Cardiac muscle cell (in vitro differentiated cells and primary cell): ENCODE data around the gene ST3GAL3. TPM values are rescaled to one million over a fixed set of nuclear protein-coding genes. Genes with fewer than 3 reads are reported as not detected.
A peak's percentile ranks its signal among the peaks of the same experiment; 100 is the strongest.

Experiments
- DNase-seq, 2 donors: peaks; one replicate each; pipeline versions ENCODE4 v3.0.0 to v3.0.0-alpha.2; 2010 to 2017; ENCODE audit warnings: low read depth in 1 of 2, low spot score in 1 of 2
- H3K27ac ChIP-seq: fragments of 200-600 bp; sonication (generic); 2 replicates; pipeline ENCODE4 v1.5.1; 2016
- H3K27me3 ChIP-seq: fragments of 200-600 bp; sonication (generic); 2 replicates; pipeline ENCODE4 v1.6.0; 2016; ENCODE audit warnings: control low read depth
- H3K36me3 ChIP-seq: fragments of 200-600 bp; sonication (generic); 2 replicates; pipeline ENCODE4 v1.5.1; 2016; ENCODE audit warnings: control low read depth
- H3K4me1 ChIP-seq: fragments of 200-600 bp; sonication (generic); 2 replicates; pipeline ENCODE4 v1.8.1; 2017; ENCODE audit warnings: low read depth, mild to moderate bottlenecking, mixed run types
- H3K4me3 ChIP-seq: fragments of 200-600 bp; sonication (generic); 2 replicates; pipeline ENCODE4 v1.5.1; 2016; ENCODE audit warnings: mild to moderate bottlenecking
- H3K9me3 ChIP-seq: fragments of 200-600 bp; sonication (generic); 2 replicates; pipeline ENCODE4 v1.5.1; 2017; ENCODE audit warnings: low read depth, mild to moderate bottlenecking, control low read depth
- CTCF ChIP-seq: IDR thresholded peaks from 2 replicates; pipeline ENCODE4 v1.5.1; 2012; ENCODE audit warnings: low read depth, mild to moderate bottlenecking, low read length
- polyA plus RNA-seq: library from polyadenylated mRNA; unstranded; fragments of >200 nt; fragmentation: Nextera tagmentation; extraction: Ambion mirVana; gene quantifications from 2 replicates; pipeline ENCODE4 v1.2.1, GENCODE V29; 2016
- total RNA-seq: library from RNA; depleted of rRNA; stranded (reverse); fragments of >200 nt; gene quantifications from 2 replicates; pipeline ENCODE4 v1.2.3, GENCODE V29; 2016

The ST3GAL3 gene
- total RNA-seq (27.8 and 34.7 TPM in 2 replicates), polyA plus RNA-seq (35.6 and 35.7 TPM in 2 replicates)

GRCh38 chr1:43707190-43708001 lies at the start of gene ST3GAL3:
ST3GAL3 (plus strand) TSS chr1:43707536; CDS start chr1:43736263, 28,727 bp downstream.
- H3K4me1 ChIP-seq = peaks cover 6% of the 10 kb centered on the region
- H3K27me3 ChIP-seq = no peaks in the 10 kb centered on the region
- peak within 1 kb of the TSS; percentile 91 for H3K27ac ChIP-seq
- H3K4me3 ChIP-seq = peak within 1 kb of the TSS; percentile 88
- peaks cover 16% of the 10 kb centered on the region for H3K36me3 ChIP-seq
- DNase-seq = peak; percentile 95 to 96
- H3K9me3 ChIP-seq = no peaks in the 10 kb centered on the region
- TF ChIP-seq CTCF = no peak

GRCh38 chr1:43659212-43660166 lies 47.8 kb upstream of the ST3GAL3 start:
- no peak for DNase-seq
- H3K4me1 ChIP-seq = no peaks in the 10 kb centered on the region
- H3K9me3 ChIP-seq = no peaks in the 10 kb centered on the region
- no peaks in the 10 kb centered on the region for H3K27me3 ChIP-seq
- H3K36me3 ChIP-seq = peaks cover 65% of the 10 kb centered on the region
- H3K27ac ChIP-seq = no peak overlapping the region
- no peak for TF ChIP-seq CTCF
- H3K4me3 ChIP-seq = no peak overlapping the region

GRCh38 chr1:43660355-43660754 lies 47.0 kb upstream of the ST3GAL3 start:
- Histone ChIP-seq H3K4me1 (no peaks in the 10 kb centered on the region), H3K9me3 (no peaks in the 10 kb centered on the region), H3K27ac (no peak overlapping the region), H3K27me3 (no peaks in the 10 kb centered on the region), H3K36me3 (peaks cover 68% of the 10 kb centered on the region), H3K4me3 (no peak overlapping the region)
- no peak for DNase-seq
- TF ChIP-seq CTCF = no peak

GRCh38 chr1:43664369-43664768 lies 43.0 kb upstream of the ST3GAL3 start:
- H3K4me3 ChIP-seq = no peak overlapping the region
- no peaks in the 10 kb centered on the region for H3K4me1 ChIP-seq
- no peaks in the 10 kb centered on the region for H3K27me3 ChIP-seq
- no peak for DNase-seq
- H3K27ac ChIP-seq = no peak overlapping the region
- H3K9me3 ChIP-seq = no peaks in the 10 kb centered on the region
- TF ChIP-seq CTCF = no peak
- H3K36me3 ChIP-seq = peaks cover 87% of the 10 kb centered on the region

GRCh38 chr1:43666608-43667007 lies 40.7 kb upstream of the ST3GAL3 start:
- Histone ChIP-seq H3K4me3 (no peak overlapping the region), H3K27me3 (no peaks in the 10 kb centered on the region), H3K36me3 (peaks cover 84% of the 10 kb centered on the region), H3K9me3 (no peaks in the 10 kb centered on the region), H3K27ac (no peak overlapping the region), H3K4me1 (no peaks in the 10 kb centered on the region)
- no peak for DNase-seq
- TF ChIP-seq CTCF = no peak
